Ovary (tissue), 9 donors: ENCODE data around the gene CALD1. TPM values are rescaled to one million over a fixed set of nuclear protein-coding genes. Genes with fewer than 3 reads are reported as not detected.

ENCODE experiments used
- DNase-seq, 5 donors: peaks; one replicate each; pipeline ENCODE4 v3.0.0-alpha.2; 2019 to 2020
- H3K27ac ChIP-seq, 2 donors: fragments of 200-600 bp; one replicate each; pipeline versions ENCODE4 v1.5.1 to v1.8.0; 2019 to 2022
- H3K27me3 ChIP-seq: fragments of 200-600 bp; one replicate; pipeline ENCODE4 v1.8.0; 2022
- H3K36me3 ChIP-seq: fragments of 200-600 bp; sonication (generic); one replicate; pipeline ENCODE4 v1.5.1; 2019
- H3K4me1 ChIP-seq: one replicate; pipeline ENCODE4 v1.8.1; 2013; ENCODE audit warnings: mild to moderate bottlenecking, moderate library complexity; ENCODE audit not compliant: insufficient read depth
- H3K4me3 ChIP-seq: fragments of 200-600 bp; sonication (generic); one replicate; pipeline ENCODE4 v1.5.1; 2017
- H3K9me3 ChIP-seq, 2 donors: fragments of 200-600 bp in 1 of 2; sonication (generic) in 1 of 2; one replicate each; pipeline versions ENCODE4 v1.5.1 to v1.8.1; 2013 to 2019; ENCODE audit warnings: mild to moderate bottlenecking in 1 of 2, moderate library complexity in 1 of 2
- EP300 ChIP-seq: sonication (generic); formaldehyde crosslinking; IDR thresholded peaks from one replicate; pipeline ENCODE4 v1.6.1; 2017; ENCODE audit warnings: antibody characterized with exemption
- POLR2A ChIP-seq: fragments of 450-650 bp; IDR thresholded peaks from one replicate; pipeline ENCODE4 v1.6.1; 2017; ENCODE audit warnings: antibody characterized with exemption, mild to moderate bottlenecking, moderate library complexity
- WGBS, 3 donors: extraction: QIAGEN DNeasy Blood & Tissue Kit in 1 of 3; methylation state at CpG; one replicate each; pipeline versions ENCODE4 v1.1.5 to v1.1.7; 2013 to 2017; 5-methylcytosine and 5-hydroxymethylcytosine counted together
- intact Hi-C, 4 donors: fragments of 100-400 bp; cut with DNase I; formaldehyde crosslinking; loops; one replicate each; pipeline versions ENCODE4 v1.11.0 to v1.15.1; 2022 to 2023
- polyA plus RNA-seq, 2 donors: library from polyadenylated mRNA; stranded (reverse); fragments of 200-250 nt in 1 of 2; fragments of 350-450 nt in 1 of 2; fragmentation: Illumina TruSeq in 1 of 2; extraction: RNeasy Lipid Tissue Mini Kit (QIAGEN cat#74804) in 1 of 2; gene quantifications; one replicate each; pipeline ENCODE4 v1.2.3, GENCODE V29; 2013 to 2014
- total RNA-seq, 7 donors: library from RNA; depleted of rRNA in 2 of 7; stranded (reverse); fragments of >200 nt in 2 of 7; fragmentation: NEBNext Ultra II Directional in 3 of 7; extraction: Animal tissue kit (Norgen Biotek cat#: 25700) in 3 of 7; gene quantifications; one replicate each; pipeline versions ENCODE4 v1.1.0 to v1.2.4, GENCODE V29; 2016 to 2023
- TF ChIP-seq, protein P1 (sequence below), 3 donors: fragments of 450-650 bp in 2 of 3; fragments of 200-600 bp in 1 of 3; IDR thresholded peaks; one replicate each; pipeline versions ENCODE4 v1.5.1 to v1.8.0; 2016 to 2022; ENCODE audit warnings: antibody characterized with exemption in 3 of 3, mild to moderate bottlenecking in 1 of 3
- donor health status: DM: no; HTN: no; CAD: no; lungs with moderate emphysema.
- donor health status: DM: no; HTN: no; CAD: no.
- donor health status: Bipolar disorder and iron deficiency.
- donor health status: DM: yes; HTN: yes; CAD: no.
- donor health status: DM: no; HTN: no; CAD: no.
- donor health status: DM: yes; HTN: yes; CAD: no.

Gene CALD1
- total and polyA plus RNA-seq, 9 donors = 306 to 697 (median 463) TPM

DNA sequence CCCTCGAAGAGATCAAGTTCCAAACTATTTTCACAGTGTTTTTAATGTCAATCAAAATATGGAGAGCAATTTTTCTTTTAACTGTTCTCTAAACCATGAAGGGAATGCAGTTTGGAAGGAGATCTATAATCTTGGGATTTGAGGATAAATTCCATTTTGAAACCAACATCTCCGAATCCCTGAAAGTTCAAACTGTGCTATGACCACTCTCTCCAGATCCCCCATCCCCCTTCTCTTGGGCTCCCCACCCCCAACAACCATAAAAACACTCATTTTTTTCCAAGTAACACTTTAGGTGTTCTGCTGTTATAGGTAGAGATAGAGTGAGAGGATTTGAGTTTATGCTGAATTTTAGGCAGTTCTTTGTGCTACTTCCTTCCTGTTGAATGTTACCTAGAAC is 1.7 kb downstream of the CALD1 start:
- H3K27me3 ChIP-seq = no peaks in the 10 kb centered on the region
- H3K36me3 ChIP-seq = no peaks in the 10 kb centered on the region
- H3K27ac ChIP-seq = peak overlapping the region in 1 of 2 donors; percentile 82
- peaks cover 19% of the 10 kb centered on the region for H3K4me1 ChIP-seq
- H3K4me3 ChIP-seq = peak overlapping the region; percentile 71
- no peaks in the 10 kb centered on the region for H3K9me3 ChIP-seq
- no peak for TF ChIP-seq EP300
- no peak for TF ChIP-seq POLR2A
- TF ChIP-seq, protein P1, sequence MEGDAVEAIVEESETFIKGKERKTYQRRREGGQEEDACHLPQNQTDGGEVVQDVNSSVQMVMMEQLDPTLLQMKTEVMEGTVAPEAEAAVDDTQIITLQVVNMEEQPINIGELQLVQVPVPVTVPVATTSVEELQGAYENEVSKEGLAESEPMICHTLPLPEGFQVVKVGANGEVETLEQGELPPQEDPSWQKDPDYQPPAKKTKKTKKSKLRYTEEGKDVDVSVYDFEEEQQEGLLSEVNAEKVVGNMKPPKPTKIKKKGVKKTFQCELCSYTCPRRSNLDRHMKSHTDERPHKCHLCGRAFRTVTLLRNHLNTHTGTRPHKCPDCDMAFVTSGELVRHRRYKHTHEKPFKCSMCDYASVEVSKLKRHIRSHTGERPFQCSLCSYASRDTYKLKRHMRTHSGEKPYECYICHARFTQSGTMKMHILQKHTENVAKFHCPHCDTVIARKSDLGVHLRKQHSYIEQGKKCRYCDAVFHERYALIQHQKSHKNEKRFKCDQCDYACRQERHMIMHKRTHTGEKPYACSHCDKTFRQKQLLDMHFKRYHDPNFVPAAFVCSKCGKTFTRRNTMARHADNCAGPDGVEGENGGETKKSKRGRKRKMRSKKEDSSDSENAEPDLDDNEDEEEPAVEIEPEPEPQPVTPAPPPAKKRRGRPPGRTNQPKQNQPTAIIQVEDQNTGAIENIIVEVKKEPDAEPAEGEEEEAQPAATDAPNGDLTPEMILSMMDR (IDR thresholded peaks at IDR 0.05) = no peak
- intact Hi-C loops = loop anchor here in 1 of 4 donors (10.0 kb wide), 1 partner anchor 154 kb away; no protein-coding TSS in a partner anchor
- DNase-seq = no peak
- WGBS, 3 donors = 4 to 10% (median 4%) methylated on average over 2 of the region's 2 CpGs

GRCh38 chr7:134782121-134782623 is 2.7 kb downstream of the CALD1 start:
- Histone ChIP-seq H3K4me1 (peaks cover 19% of the 10 kb centered on the region), H3K36me3 (no peaks in the 10 kb centered on the region), H3K9me3 (no peaks in the 10 kb centered on the region), H3K4me3 (peak overlapping the region; percentile 71), H3K27ac (peak overlapping the region; percentile 13 to 82), H3K27me3 (no peaks in the 10 kb centered on the region)
- TF ChIP-seq POLR2A (no peak), EP300 (no peak)
- TF ChIP-seq, protein P1 (IDR thresholded peaks at IDR 0.05) = no peak
- intact Hi-C loops = loop anchor here in 1 of 4 donors (10.0 kb wide), 1 partner anchor 153 kb away; no protein-coding TSS in a partner anchor
- no peak for DNase-seq
- 4 to 15% (median 11%) methylated on average over 4 of the region's 4 CpGs for WGBS, 3 donors

DNA sequence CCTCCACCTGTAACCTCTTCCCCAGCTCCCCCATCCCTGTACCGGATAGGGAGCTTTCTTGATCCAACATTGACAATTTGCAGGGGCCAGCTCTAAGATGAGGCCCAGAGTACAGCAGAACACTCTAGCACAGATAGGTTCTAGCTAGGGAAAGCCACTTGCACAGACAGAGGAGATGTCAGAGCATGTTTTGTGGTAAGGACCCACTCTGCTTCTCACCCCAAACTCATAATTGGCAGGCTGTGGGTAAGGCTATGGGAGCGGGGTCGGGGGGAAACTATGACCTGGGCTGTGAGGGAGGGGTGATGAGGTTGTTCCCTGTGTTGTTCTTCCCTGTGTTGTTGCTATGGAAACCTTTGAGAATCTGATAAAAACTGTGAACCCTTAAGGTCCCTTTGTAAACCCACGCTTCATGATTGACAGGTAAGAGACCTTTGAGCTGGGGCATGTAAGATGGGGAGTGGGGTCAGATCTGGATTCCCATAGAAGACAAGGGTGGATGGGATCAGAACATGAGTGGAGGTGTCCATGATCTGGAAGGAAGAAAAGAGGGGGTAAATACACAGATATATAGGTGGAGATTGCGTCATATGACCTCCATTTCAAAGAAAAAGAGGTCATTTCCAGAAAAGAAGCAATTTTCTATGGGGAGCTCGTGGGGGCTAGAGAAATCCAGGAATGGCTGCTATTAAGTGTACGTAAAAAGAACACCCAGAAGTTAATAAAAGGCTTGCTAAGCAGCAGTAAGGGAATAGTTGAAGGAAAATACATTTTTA is 4.0 kb downstream of the CALD1 start:
- no peaks in the 10 kb centered on the region for H3K9me3 ChIP-seq
- H3K27ac ChIP-seq = peak overlapping the region; percentile 39 to 82
- peak overlapping the region; percentile 71 for H3K4me3 ChIP-seq
- no peaks in the 10 kb centered on the region for H3K27me3 ChIP-seq
- no peak for TF ChIP-seq EP300
- TF ChIP-seq POLR2A = no peak
- TF ChIP-seq, protein P1 (IDR thresholded peaks at IDR 0.05) = no peak
- no peaks in the 10 kb centered on the region for H3K36me3 ChIP-seq
- WGBS, 3 donors = 74 to 77% (median 75%) methylated on average over 6 to 7 of the region's 7 CpGs
- intact Hi-C loops = loop anchor here in 1 of 4 donors (10.0 kb wide), 1 partner anchor 151 kb away; no protein-coding TSS in a partner anchor
- H3K4me1 ChIP-seq = peaks cover 22% of the 10 kb centered on the region
- DNase-seq = no peak

- Histone ChIP-seq H3K4me1 (peaks cover 24% of the 10 kb centered on the region), H3K27ac (peak overlapping the region; percentile 4 to 82), H3K4me3 (peak overlapping the region; percentile 71), H3K27me3 (no peaks in the 10 kb centered on the region), H3K9me3 (no peaks in the 10 kb centered on the region), H3K36me3 (no peaks in the 10 kb centered on the region)
- 62 to 84% (median 77%) methylated on average over 9 of the region's 9 CpGs for WGBS, 3 donors
- TF ChIP-seq, protein P1 (IDR thresholded peaks at IDR 0.05) = no peak
- TF ChIP-seq EP300 (no peak), POLR2A (no peak)
- peak in 1 of 5 donors; percentile 43 for DNase-seq
- intact Hi-C loops = loop anchor here in 1 of 4 donors (10.0 kb wide), 1 partner anchor 150 kb away; no protein-coding TSS in a partner anchor
Observed at GRCh38 chr7:134784251-134785049, 5.0 kb downstream of the CALD1 start.
